Prostate gland (tissue), 2 donors: Measurements from ENCODE around the gene MKNK2. TPM values are rescaled to one million over a fixed set of nuclear protein-coding genes. Genes with fewer than 3 reads are reported as not detected.

Source experiments
- DNase-seq: peaks from one replicate; pipeline ENCODE4 v3.0.0-alpha.2; 2019; ENCODE audit warnings: low spot score
- H3K27ac ChIP-seq, 2 donors: fragments of 200-600 bp; sonication (generic); 2 replicates each; pipeline ENCODE4 v1.5.1; 2017 to 2019
- H3K27me3 ChIP-seq: fragments of 200-600 bp; sonication (generic); replicated peaks from 2 replicates; pipeline ENCODE4 v1.5.1; 2019; ENCODE audit not compliant: insufficient read depth
- H3K36me3 ChIP-seq, 2 donors: fragments of 200-600 bp; sonication (generic); 1 replicate in 1 of 2; 2 replicates in 1 of 2; pipeline versions ENCODE4 v1.5.1 to v1.8.1; 2017 to 2019
- H3K4me1 ChIP-seq: fragments of 200-600 bp; sonication (generic); replicated peaks from 2 replicates; pipeline ENCODE4 v1.5.1; 2019
- H3K4me3 ChIP-seq, 2 donors: fragments of 200-600 bp; sonication (generic); 2 replicates each; pipeline ENCODE4 v1.5.1; 2017 to 2019
- H3K9me3 ChIP-seq: fragments of 200-600 bp; sonication (generic); 2 replicates; pipeline ENCODE4 v1.5.1; 2017
- CTCF ChIP-seq, 4 experiments: fragments of 200-600 bp in 2 of 4; fragments of 450-650 bp in 2 of 4; sonication (generic) in 2 of 4; IDR thresholded peaks; 1 replicate in 3 of 4; 2 replicates in 1 of 4; pipeline ENCODE4 v1.5.1; 2016 to 2019; ENCODE audit warnings: antibody characterized with exemption in 4 of 4, mild to moderate bottlenecking in 2 of 4, moderate library complexity in 2 of 4
- POLR2A ChIP-seq: fragments of 450-650 bp; IDR thresholded peaks from one replicate; pipeline ENCODE4 v1.6.1; 2016; ENCODE audit warnings: antibody characterized with exemption, mild to moderate bottlenecking
- POLR2AphosphoS5 ChIP-seq: sonication (generic); formaldehyde crosslinking; IDR thresholded peaks from one replicate; pipeline ENCODE4 v1.6.1; 2017; ENCODE audit warnings: antibody characterized with exemption
- WGBS: methylation state at CpG from one replicate; pipeline ENCODE4 v1.1.5; 2018; 5-methylcytosine and 5-hydroxymethylcytosine counted together
- intact Hi-C: fragments of 100-400 bp; cut with DNase I; formaldehyde crosslinking; loops from one replicate; pipeline ENCODE4 v1.14.2; 2022
- total RNA-seq, 2 donors: library from RNA; depleted of rRNA; stranded (reverse); fragments of >200 nt; gene quantifications; one replicate each; pipeline ENCODE4 v1.1.0, GENCODE V29; 2016

Gene MKNK2
- total RNA-seq, 2 donors from 2014 or later, result 141 to 189 TPM

GRCh38 chr19:2039089-2039958 lies 11.7 kb downstream of the MKNK2 start:
- Histone ChIP-seq H3K27ac (peak overlapping the region; percentile 58 to 100), H3K27me3 (no peaks in the 10 kb centered on the region), H3K36me3 (peaks cover 9 to 19% of the 10 kb centered on the region in 2 donors), H3K4me3 (no peak overlapping the region), H3K4me1 (peaks cover 27% of the 10 kb centered on the region), H3K9me3 (no peaks in the 10 kb centered on the region)
- intact Hi-C loops, result no loop called here
- WGBS, result 77% methylated on average over 26 of the region's 30 CpGs
- peak; percentile 4 for DNase-seq
- no peak for TF ChIP-seq POLR2A
- no peak for TF ChIP-seq CTCF (IDR thresholded peaks at IDR 0.05)
- no peak for TF ChIP-seq POLR2AphosphoS5

DNA sequence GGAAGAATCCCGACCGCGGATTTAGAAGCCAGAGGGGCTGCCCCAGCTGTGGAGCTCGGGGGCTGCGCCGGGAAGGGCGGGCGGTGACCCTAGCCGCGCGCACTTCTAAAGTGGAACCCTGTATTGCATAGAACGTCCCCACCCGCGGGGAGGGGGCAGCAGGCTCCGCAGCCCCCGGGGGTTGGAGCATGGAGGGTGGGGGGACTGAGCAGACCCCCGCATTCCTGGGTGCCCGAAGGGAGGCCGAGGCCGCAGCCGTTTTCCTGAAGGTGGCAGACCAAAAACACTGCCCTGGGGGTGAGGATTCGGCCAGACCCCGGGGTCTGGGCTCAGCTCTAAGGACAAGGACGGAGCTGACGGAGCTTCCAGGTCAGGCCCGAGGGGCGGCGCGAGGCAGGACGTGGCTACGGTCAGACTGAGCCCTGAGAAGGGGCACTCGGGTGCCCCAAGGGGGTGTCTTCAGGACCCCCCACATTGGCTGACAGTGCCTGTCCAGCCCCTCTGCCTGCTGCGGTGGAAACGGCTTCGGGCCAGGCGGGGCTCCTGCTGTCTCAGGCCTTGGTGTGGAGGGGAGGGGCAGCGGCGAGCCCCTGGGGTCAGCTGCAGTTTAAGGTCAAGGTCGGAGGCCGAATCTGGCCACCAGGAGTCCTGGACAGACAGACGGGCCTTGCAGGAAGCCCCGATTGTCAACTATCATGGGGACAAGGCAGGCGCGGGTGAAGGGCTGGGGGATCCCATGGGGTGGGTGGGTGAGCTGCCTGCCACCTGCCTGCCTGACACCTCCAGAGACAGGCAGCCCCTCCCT lies 12.6 kb downstream of the MKNK2 start:
- Histone ChIP-seq H3K4me3 (no peak overlapping the region), H3K4me1 (peaks cover 22% of the 10 kb centered on the region), H3K36me3 (peaks cover 9 to 19% of the 10 kb centered on the region in 2 donors), H3K9me3 (no peaks in the 10 kb centered on the region), H3K27ac (peak overlapping the region; percentile 58 to 100), H3K27me3 (no peaks in the 10 kb centered on the region)
- DNase-seq, result peak; percentile 4
- intact Hi-C loops, result no loop called here
- WGBS, result 84% methylated on average over 44 of the region's 44 CpGs
- TF ChIP-seq POLR2AphosphoS5 (no peak), CTCF (IDR thresholded peaks at IDR 0.05) (no peak), POLR2A (no peak)

DNA sequence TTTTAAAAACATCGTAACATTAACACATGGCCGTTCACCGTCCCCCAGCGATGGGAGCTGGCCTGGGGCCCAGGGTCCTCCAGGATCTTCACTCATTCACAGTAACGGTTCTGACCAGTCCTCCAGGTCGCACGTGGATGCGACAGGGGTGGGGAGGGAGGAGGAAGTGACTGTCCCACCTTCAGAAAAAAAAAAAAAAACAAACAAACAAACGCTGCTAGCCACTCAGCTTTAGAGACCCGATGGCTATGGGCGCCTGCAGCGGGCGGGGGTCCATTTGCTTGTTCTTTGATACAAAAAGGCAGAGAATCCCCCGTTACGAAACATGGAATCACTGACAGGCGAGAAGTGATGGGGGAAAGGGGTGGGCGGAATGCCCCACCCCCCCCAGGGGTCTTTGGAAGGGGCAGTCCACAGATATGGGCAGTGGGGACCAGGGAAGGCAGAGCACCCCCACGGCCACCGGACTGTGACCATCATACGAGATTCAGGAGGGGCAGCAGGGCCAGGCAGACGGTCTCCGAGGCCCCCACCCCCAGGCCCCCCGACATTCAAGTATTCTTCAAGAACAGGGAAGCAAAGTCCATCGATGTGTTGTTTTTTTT lies 13.3 kb downstream of the MKNK2 start:
- 65% methylated on average over 24 of the region's 24 CpGs for WGBS
- Histone ChIP-seq H3K27ac (peak overlapping the region; percentile 22 to 100), H3K4me1 (peaks cover 16% of the 10 kb centered on the region), H3K36me3 (peaks cover 9 to 19% of the 10 kb centered on the region in 2 donors), H3K27me3 (no peaks in the 10 kb centered on the region), H3K9me3 (no peaks in the 10 kb centered on the region), H3K4me3 (no peak overlapping the region)
- TF ChIP-seq CTCF (IDR thresholded peaks at IDR 0.05) (no peak), POLR2A (no peak), POLR2AphosphoS5 (no peak)
- peak; percentile 6 for DNase-seq
- intact Hi-C loops, result no loop called here

DNA sequence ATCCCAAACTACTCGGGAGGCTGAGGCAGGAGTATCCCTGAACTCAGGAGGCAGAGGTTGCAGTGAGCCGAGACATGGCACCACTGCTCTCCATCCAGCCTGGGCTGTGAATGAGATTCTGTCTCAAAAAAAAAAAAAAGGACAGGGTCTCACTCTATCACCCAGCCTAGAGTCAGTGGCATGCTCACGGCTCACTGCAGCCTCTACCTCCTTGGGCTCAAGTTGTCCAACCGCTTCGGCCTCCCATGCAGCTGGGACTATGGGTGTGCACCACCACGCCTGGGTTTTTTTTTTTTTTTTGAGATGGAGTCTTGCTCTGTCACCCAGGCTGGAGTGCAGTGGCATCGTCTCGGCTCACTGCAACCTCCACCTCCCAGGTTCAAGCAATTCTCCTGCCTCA lies 14.6 kb downstream of the MKNK2 start:
- TF ChIP-seq POLR2A (no peak), POLR2AphosphoS5 (no peak), CTCF (IDR thresholded peaks at IDR 0.05) (no peak)
- no peak overlapping the region for H3K27ac ChIP-seq
- no peak for DNase-seq
- H3K9me3 ChIP-seq, result no peaks in the 10 kb centered on the region
- 82% methylated on average over 8 of the region's 8 CpGs for WGBS
- no peak overlapping the region for H3K4me3 ChIP-seq
- peaks cover 9 to 16% of the 10 kb centered on the region in 2 donors for H3K36me3 ChIP-seq
- intact Hi-C loops, result no loop called here
- no peaks in the 10 kb centered on the region for H3K27me3 ChIP-seq
- H3K4me1 ChIP-seq, result peaks cover 16% of the 10 kb centered on the region
